ENCODE results near the gene PPBP. TPM values are rescaled to one million over a fixed set of nuclear protein-coding genes. Genes with fewer than 3 reads are reported as not detected.

Gene PPBP
- total RNA-seq, 4 donors from 2014 or later = 0.92 TPM; not detected in 3

DNA sequence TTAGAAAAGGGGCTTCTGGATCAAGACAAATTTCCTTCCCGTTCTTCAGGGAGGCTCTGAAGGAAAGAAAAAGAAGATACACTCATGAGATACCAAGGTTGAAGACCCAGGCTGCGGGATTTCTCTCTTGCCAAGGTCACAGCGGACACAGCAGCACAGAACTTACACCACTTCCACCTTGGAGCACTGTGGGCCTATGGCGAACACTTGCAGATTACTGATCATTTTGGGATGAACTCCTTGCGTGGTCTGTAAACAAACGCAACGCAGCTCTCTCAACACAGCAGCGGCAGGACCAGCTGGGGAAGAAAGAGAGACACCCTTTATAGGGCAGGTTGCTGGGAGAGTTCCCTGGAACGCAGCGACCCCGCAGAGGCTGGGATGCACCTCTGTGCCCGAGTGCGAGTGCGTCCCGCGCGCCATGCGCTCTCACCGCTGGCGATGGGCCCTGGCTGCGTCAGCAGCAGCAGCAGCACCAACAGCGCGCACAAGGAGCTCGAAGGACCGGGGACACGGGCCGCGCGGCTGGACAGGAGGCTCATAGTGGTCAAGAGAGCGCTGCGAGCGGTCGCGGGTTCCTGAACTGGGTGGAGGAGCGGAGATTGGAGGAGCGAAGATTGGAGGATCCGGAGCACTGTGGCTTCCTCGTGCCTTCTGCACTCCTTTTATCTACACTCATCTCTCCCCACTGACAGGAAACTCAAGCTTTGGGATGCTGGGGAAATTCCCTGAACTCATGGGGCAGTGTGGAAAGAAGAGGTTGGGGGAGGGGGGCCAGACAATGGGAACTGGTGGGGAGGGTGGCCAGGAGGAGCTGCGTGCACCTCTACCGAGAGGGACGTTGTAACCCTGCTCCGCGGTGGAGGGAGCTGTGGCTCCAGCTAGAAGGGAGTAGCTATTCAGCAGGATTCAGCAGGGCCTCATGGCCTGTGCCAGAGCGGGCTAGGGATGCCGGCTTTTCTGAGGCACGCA, 10.3 kb upstream of the PPBP start, which contains the start of gene CXCL5:
CXCL5 (minus strand) TSS at position 638 of the 972 bp plus-strand sequence; CDS start at position 542, 96 bp downstream.
- WGBS, 2 donors = 25 to 47% methylated on average over 11 to 34 of the region's 46 CpGs
- intact Hi-C loops (cut with DNase I) = no loop called here
- DNase-seq = no peak

GRCh38 chr4:73992050-73992449, 4.1 kb upstream of the PPBP start:
- Histone ChIP-seq H3K27ac (no peak overlapping the region), H3K4me3 (no peak overlapping the region), H3K4me1 (no peaks in the 10 kb centered on the region), H3K36me3 (no peaks in the 10 kb centered on the region), H3K9me3 (no peaks in the 10 kb centered on the region), H3K27me3 (peaks cover 0 to 9% (median 0%) of the 10 kb centered on the region in 4 donors)
- 3 to 39% methylated on average over 1 of the region's 1 CpG for WGBS, 2 donors
- DNase-seq = no peak
- TF ChIP-seq POLR2A (IDR thresholded peaks at IDR 0.05) = no peak
- no peak for TF ChIP-seq CTCF (IDR thresholded peaks at IDR 0.05)
- intact Hi-C loops (cut with DNase I) = no loop called here

More for the DNA sequence above, 10.3 kb upstream of the PPBP start, which contains the start of gene CXCL5:
- Histone ChIP-seq H3K9me3 (no peaks in the 10 kb centered on the region), H3K4me1 (peaks cover 0 to 8% (median 0%) of the 10 kb centered on the region in 3 donors), H3K36me3 (no peaks in the 10 kb centered on the region), H3K27ac (no peak within 1 kb of the TSS), H3K27me3 (peaks cover 0 to 27% (median 0%) of the 10 kb centered on the region in 4 donors), H3K4me3 (peak within 1 kb of the TSS in 2 of 4 donors; percentile 26 to 50)
- TF ChIP-seq POLR2A (IDR thresholded peaks at IDR 0.05) (no peak), CTCF (IDR thresholded peaks at IDR 0.05) (no peak)

DNA sequence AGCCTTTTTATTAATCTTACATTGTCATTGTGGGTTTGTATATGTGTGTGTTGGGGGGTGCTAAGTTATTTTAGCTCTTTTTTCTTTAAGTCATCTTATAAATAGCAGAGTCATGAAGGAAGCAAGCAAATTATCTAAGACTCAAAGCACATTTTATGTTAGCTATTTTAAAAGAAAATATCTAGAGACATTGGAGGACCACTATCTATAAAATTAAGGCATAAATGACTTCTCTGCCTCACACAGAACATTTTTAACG, 3.7 kb upstream of the PPBP start:
- WGBS, 2 donors = 75 to 96% methylated on average over 1 of the region's 1 CpG
- H3K27ac ChIP-seq = no peak overlapping the region
- H3K27me3 ChIP-seq = peaks cover 0 to 9% (median 0%) of the 10 kb centered on the region in 4 donors

GRCh38 chr4:73990988-73991741, 3.2 kb upstream of the PPBP start:
- no peaks in the 10 kb centered on the region for H3K36me3 ChIP-seq
- H3K4me1 ChIP-seq = no peaks in the 10 kb centered on the region
- intact Hi-C loops (cut with DNase I) = no loop called here

More for the DNA sequence above, 3.7 kb upstream of the PPBP start:
- H3K9me3 ChIP-seq = no peaks in the 10 kb centered on the region
- no peaks in the 10 kb centered on the region for H3K4me1 ChIP-seq
- H3K36me3 ChIP-seq = no peaks in the 10 kb centered on the region
- H3K4me3 ChIP-seq = no peak overlapping the region
- intact Hi-C loops (cut with DNase I) = no loop called here
- no peak for DNase-seq
- no peak for TF ChIP-seq POLR2A (IDR thresholded peaks at IDR 0.05)
- TF ChIP-seq CTCF (IDR thresholded peaks at IDR 0.05) = no peak

More at GRCh38 chr4:73990988-73991741, 3.2 kb upstream of the PPBP start:
- no peak for TF ChIP-seq POLR2A (IDR thresholded peaks at IDR 0.05)
- TF ChIP-seq CTCF (IDR thresholded peaks at IDR 0.05) = no peak
- WGBS, 2 donors = 81 to 82% methylated on average over 9 of the region's 9 CpGs
- Histone ChIP-seq H3K9me3 (no peaks in the 10 kb centered on the region), H3K4me3 (no peak overlapping the region), H3K27me3 (peaks cover 0 to 9% (median 0%) of the 10 kb centered on the region in 4 donors), H3K27ac (no peak overlapping the region)
- DNase-seq = no peak
